Hematopoietic multipotent progenitor cell treated with erythropoietin and hydrocortisone succinate and interleukin-3 and kit ligand, for 6 days (in vitro differentiated cells): ENCODE measurements around the gene GRWD1.
A peak's percentile ranks its signal among the peaks of the same experiment; 100 is the strongest.
"Not testable (repeated sequence)": the region's sequence is repeated elsewhere in the genome, so short reads cannot be mapped to it uniquely, and the experiment has no call there.

ENCODE experiments used
- DNase-seq: peaks from one replicate; pipeline ENCODE4 v3.0.0-alpha.2; 2015

GRWD1 gene

GRCh38 chr19:48480558-48481500 is 35.0 kb downstream of the GRWD1 start:
- peak; percentile 54 for DNase-seq

- no peak for DNase-seq
Observed at GRCh38 chr19:48481846-48482639, 36.3 kb downstream of the GRWD1 start.

GRCh38 chr19:48483301-48483700 is 37.5 kb downstream of the GRWD1 start:
- no peak for DNase-seq

GRCh38 chr19:48484247-48484893 is 38.6 kb downstream of the GRWD1 start:
- no peak for DNase-seq

GRCh38 chr19:48484931-48485612 is 39.3 kb downstream of the GRWD1 start:
- DNase-seq = no peak

GRCh38 chr19:48486706-48487105 is 40.9 kb downstream of the GRWD1 start:
- not testable (repeated sequence) for DNase-seq

GRCh38 chr19:48487544-48487943 is 41.8 kb downstream of the GRWD1 start:
- no peak for DNase-seq

GRCh38 chr19:48487948-48488347 is 42.2 kb downstream of the GRWD1 start:
- peak; percentile 54 for DNase-seq

GRCh38 chr19:48488478-48488877 is 42.7 kb downstream of the GRWD1 start:
- DNase-seq = not testable (repeated sequence)

GRCh38 chr19:48489608-48490216 is 43.9 kb downstream of the GRWD1 start:
- peak; percentile 85 for DNase-seq

- peak; percentile 81 for DNase-seq
Observed at GRCh38 chr19:48490981-48491792, 45.4 kb downstream of the GRWD1 start.

GRCh38 chr19:48491793-48492123 is 46.0 kb downstream of the GRWD1 start:
- DNase-seq = no peak

- DNase-seq = peak; percentile 99
Observed at GRCh38 chr19:48492925-48493717, 47.3 kb downstream of the GRWD1 start.

- no peak for DNase-seq
Observed at GRCh38 chr19:48493718-48494401, 48.1 kb downstream of the GRWD1 start.

GRCh38 chr19:48495396-48495795 is 49.6 kb downstream of the GRWD1 start:
- DNase-seq = peak; percentile 51

GRCh38 chr19:48496959-48497727 is 51.4 kb downstream of the GRWD1 start:
- DNase-seq = no peak

GRCh38 chr19:48497728-48498594 is 52.2 kb downstream of the GRWD1 start:
- DNase-seq = no peak
